Stimulated activated CD4-positive, alpha-beta T cell treated with anti-CD3 and anti-CD28 coated beads, Interleukin-1b, Interleukin-23, amount 100 ng/mL, for 48 hours (primary cell): ENCODE data around the gene GALNT15.

Source experiments
- DNase-seq: peaks from one replicate; pipeline ENCODE4 v3.0.0-alpha.2; 2020

GALNT15 gene, protein sequence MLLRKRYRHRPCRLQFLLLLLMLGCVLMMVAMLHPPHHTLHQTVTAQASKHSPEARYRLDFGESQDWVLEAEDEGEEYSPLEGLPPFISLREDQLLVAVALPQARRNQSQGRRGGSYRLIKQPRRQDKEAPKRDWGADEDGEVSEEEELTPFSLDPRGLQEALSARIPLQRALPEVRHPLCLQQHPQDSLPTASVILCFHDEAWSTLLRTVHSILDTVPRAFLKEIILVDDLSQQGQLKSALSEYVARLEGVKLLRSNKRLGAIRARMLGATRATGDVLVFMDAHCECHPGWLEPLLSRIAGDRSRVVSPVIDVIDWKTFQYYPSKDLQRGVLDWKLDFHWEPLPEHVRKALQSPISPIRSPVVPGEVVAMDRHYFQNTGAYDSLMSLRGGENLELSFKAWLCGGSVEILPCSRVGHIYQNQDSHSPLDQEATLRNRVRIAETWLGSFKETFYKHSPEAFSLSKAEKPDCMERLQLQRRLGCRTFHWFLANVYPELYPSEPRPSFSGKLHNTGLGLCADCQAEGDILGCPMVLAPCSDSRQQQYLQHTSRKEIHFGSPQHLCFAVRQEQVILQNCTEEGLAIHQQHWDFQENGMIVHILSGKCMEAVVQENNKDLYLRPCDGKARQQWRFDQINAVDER

DNA sequence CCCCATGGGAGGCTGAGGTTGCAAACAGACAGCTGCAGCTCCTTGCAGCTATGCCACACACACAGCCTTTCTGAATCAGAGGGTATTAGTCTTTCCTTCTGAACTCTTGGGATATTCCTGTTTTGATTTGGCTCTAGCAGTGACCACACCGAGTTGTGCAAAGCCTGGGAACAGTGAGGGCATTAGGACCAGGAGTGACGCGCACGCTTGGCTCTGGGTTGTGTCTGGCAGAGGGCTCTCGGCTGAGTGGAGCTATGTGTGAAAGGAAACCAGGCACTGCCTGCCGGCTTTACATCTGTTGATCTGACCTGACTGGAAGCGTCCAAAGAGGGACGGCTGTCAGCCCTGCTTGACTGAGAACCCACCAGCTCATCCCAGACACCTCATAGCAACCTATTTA is at the start of gene GALNT15:
TSS of gene GALNT15 (plus strand) at position 292 of the 400 bp plus-strand sequence. CDS start 472 bp downstream, outside the sequence.
- no peak for DNase-seq

DNA sequence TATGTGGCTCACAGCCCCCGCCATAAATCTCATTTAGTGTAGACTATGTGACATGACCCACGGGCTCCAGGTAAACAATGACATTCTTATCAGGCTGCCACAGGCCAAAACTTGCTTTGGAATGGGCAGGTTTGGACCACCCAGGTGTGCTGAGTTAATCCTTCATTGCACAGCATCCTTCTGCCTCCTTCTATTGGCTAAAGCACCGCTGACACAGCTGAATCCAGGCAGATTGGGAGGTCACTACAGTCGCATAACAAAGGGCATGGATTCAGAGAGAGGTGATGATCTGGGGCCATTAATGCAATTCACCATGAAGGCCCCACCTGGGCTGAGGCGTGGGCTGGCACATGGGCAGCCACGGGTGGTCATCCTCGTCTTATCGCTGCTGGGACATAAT is 47.8 kb upstream of the GALNT15 start:
- DNase-seq = no peak

DNA sequence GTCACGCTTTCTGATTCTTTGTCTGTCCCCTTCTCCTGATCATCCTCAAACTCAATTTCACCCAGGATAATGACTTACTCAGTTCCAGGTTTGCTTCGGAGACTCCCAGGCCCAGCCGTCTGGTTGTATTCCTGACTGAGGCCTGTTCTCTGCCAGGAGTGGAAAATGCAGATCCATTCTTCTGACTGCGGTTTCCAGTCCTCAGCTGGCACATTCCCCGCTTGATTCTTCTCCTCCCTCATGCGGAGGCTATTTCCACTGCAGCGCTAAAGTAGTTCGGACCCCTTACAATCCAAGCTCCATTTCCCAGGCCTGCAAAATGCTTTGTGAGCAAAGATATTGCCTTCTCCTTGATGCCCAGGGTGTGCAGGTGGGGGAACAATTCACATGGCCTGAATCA is 47.2 kb upstream of the GALNT15 start:
- no peak for DNase-seq

DNA sequence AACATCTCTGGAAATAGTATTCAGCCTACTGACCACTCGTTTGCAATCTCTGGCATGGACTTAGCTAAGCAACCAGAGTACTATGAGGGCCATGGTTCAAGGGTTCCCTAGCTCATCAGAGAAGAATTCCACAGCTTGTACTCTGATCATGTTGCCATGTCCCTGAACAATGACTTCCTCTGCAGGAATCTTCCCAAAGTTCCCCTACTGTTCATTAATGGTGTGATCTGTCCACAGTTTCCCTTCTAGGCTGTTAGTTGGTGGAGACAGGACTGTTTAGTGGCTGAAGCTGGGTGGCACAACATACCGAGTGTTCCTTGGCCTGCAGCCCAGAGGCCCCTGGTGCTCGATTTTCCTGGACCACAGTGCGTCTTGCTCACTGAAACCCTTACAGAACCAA is 44.4 kb upstream of the GALNT15 start:
- no peak for DNase-seq

DNA sequence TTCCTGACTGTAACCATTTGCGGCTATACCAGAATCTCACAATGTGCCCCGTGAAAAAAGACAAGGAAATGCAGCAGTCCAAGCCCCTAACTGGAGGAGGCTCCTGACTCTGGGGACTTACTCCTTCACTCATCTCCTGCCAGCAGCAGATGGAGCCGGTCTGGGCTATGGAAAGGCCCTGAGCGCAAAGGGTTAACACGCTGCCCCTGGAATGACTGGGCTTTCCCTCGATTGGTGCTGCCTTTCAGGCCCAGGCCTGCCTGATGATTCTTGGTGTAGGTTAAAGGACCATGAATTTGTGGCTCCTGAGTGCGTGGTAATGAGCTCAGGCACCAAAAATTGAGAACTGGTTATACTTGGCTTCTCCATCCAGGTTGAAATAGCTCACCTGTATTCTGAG is 42.3 kb upstream of the GALNT15 start:
- DNase-seq = no peak

DNA sequence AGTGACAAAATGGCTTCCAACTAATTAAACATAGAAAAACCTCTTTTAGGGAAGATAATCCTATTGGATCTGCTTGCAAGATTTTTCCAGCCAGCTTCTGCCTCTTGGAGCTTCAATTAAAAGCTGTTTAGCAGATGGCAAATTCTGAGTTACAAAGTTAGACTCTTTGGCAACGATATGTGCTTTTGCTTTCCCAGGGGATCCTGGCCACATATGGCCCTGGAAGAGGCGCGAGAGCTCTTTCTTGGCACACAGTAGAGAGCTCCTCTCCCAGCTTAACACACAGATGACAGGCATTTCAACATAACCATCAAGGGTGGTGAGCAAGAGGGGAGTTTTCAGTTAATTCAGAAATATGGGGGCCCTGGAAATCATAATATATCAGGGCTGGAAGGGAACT is 41.6 kb upstream of the GALNT15 start:
- DNase-seq = no peak

DNA sequence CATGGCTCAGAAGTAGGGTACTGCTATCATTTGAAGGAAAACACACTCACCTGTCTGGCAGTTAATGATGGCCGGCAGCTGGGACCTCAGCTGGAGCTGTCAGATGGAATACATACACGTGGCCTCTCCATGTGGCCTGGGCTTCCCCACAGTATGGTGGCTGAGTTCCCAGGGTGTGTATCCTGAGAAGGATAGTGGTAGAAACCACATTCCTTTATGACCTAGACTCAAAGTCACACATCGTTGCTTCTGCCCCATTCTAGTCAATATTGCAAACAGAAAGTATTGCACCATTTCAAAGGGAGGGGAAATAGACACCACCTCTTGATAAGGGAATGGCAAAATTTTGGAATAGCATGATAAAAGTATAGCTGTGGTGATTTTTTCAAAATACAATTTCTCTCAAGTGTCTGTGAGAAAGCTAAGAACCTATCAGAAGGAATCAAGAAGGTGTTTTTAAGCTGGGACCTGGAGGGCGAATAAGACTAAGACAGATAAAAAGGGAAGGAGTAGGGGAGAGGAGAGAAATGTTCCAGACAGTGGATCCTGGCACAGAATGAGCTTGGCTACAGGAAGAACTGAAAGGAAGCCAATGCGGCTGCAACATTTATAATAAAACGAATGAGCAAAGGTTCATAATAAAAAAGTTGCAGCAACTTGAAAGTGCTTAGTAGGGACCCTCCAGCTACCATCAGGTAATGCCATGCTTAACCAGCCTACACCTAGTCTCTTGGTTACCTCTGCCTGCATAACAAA is 40.1 kb upstream of the GALNT15 start:
- DNase-seq = no peak

DNA sequence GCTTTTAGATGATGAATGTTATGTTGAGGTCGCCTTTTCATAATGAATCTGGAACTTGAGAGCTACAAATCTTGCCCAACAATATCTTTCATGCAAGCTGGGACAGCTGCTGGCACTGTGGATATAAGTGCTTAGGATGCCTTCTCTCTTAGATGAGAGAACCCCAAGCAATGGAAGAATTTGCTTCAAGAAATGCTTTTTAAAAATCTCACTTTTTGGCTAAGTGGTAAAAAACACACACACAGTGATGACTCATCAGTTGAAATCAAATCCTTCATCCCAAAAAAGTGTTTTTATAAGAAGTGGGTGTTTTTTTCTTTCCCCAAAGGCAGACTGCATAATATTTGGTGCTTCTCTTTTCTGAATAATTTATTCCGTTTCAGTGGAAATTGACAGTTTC is 38.4 kb upstream of the GALNT15 start:
- no peak for DNase-seq

DNA sequence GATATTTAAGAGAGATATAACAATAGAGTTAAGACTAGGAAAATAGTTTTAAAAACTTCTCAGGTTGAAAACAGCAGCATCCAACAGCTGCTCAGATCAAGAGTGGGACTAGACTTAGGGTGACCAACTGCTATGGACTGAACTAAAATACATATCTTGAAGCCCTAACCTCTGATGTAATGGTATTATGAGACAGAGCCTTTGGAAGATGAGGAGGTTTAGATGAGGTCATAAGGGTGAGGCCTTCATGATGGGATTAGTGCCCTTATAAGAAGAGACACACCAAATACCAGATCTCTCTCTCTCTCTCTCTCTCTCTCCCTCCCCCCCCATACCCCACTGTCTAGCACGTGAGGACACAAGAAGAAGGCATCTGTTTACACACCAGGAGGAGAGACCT is 37.4 kb upstream of the GALNT15 start:
- DNase-seq = no peak

DNA sequence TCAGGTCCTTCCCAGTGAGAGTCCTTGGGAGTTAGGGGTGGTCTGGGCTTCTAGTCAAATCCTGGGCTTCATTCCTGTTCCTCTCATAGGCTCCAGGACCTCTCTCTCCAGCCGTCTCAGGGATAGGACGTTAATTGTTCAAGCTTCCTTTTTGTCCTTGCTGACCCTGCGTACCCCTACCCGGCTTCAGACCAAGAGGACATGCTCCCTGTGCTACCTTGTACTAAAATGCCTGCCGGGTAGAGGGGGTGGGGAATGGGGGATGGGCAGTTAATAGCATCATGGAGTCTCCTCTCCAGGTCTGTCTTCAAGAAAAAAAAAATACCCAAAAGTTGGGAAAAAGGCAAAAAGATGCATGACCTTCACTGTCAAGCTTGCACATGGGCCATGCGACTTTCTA is 36.5 kb upstream of the GALNT15 start:
- DNase-seq = no peak

DNA sequence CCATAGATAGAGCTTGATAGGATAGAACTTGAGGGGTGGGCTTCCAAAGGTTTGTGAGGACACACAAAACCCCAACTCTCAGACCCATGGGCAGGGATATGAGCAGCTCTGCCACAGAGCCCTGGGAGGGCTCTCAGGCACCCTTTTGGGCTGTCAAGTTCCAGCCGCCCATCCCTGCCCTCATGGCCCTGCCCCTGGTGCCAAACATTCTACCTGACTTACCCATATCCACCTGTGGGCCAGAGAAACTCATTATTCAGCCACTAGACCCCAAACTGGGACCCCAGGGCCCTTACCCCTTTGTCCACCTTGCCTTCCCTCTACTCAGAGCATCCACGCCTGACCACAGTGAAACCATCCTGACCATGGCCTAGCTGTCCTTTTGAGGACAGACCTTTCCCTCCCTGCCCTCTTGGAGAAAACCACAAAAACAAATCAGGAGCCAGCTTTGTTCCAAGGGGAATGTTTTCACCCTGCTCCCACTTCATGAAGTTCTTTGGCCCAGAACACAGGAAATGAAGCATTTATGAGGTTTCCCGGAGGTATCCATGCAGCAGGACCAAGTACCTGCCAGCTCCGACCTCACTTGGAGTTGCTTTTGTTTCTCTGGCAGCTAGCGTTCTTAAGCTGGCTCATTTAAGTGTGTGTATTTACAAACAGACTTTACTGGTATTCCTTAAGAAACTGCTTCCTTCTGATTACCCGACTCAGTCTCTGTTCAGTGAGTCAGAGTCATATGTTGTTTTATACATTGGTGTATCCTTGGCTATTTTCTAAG is 34.2 kb upstream of the GALNT15 start:
- DNase-seq = no peak

DNA sequence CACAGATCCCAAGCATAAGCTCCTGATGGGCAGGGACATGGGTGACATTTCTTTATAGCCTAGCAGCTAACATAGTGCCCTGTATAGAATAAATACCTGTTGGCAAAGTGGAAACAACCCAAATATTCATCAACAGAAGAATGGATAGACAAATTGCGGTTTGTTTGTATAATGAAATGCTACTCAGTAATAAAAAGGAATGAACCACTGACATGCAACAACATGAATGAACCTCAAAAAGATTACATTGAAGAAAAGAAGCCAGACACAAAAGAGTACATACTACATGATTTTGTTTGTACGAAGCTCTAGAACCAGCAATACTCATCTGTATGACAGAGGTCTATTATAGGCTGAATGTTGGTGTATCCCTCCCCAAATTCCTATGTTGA is 33.6 kb upstream of the GALNT15 start:
- DNase-seq = no peak

DNA sequence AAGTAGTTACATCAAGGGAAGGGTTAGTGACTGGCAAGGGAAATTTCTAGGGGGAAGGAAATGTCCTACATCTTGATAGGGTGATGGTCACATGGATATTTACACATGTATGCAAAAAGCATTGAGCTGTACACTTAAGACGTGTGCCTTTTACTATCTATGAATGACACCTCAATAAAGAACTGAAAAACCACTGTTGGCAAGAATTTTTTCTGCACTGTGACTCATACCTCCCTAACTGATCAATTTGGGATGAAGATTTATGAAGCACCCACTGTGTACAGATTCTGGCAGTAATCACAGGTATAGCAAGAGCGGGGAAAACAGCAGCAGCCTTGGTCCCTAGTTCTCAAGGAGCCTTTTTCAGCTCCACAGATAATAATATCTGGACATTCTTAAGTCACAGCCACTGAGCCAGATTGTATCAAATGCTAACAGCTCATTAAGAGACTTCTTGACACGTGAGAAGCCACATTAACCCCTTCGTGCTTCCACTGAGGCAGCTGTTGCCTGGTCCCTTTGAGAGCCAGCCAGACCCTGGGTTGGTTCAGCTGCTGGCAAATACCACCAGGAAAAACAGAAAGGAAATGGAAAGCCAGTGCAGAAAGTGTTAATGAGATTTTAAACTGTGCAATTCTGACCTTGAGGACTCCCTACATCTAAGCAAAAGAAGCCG is 32.0 kb upstream of the GALNT15 start:
- DNase-seq = no peak

DNA sequence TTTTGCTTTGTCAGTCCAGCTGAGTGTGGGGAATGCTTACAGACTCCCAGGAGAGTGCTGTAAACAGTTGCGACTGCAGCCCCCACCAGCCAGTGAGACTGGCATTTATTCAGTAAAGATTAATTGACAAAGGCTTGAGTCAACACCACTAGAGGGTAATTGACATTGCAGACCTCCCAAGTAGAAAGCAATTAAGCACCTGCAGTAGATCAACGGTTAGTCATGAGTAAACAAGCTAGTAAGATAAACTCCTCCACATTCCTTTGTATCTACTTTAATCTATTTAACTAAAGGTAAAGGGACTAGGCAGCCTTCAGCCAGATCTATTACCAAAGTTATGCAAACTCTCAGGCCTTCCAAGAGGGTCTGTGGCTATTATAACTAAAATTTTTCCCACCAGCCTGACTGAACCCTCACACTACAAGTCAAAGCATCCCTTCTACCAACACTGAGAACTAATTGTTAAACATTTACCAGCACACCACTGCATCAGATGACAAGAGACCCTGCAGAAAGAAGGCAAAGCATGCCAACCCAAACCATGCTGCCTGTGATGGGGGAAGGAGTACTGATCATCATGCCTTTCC is 30.5 kb upstream of the GALNT15 start:
- DNase-seq = no peak

DNA sequence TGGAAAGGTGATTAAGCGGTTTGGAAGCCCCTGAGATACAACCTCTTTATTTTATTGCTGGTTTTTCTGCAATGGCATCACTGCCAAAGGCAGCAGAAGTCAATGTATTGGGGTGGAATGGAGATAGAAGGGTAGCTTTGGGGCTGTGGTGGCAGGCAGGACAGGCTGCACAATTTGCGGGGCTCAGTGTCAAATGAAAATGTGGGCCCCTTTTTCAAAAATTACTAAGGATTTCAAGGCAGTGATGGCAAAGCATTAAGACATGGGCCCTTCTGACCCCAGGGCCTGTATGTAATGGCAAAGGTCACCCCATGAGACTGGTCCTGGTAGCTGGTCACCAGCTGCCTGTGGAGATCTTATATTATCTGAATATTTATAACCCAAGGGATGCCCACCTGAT is 29.3 kb upstream of the GALNT15 start:
- DNase-seq = no peak

DNA sequence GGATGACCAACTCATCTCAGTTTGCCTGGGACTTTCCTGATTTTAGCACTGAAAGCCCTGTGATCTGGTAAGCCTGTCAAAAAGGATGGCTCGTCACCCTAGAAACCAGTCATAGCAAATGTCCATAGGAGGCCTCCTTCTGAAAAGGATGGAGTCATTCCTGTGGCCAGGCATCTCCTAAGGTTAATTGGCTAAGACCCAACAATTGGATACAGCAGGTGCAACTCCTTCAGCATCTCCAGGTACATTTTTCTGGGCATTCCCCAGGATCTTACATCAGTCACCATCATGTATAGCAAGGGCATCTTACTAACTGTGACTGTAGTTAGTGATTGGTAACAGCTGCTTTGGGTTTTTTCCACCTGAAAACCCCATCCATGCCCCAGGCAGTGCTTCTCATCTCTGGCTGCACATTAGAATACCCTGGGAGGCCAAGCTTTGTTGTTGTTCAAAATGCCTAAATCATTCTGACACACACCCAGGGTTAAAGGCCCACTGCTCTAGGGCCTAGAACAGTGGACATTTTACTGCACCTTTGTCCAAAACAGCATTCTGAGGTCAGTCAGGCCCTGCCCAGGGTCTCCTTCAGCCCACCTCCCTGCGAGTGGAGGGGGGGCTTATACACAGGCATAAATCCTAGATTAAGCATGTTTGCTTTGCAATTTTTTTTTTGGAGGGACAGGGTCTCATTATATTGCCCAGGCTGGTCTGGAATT is 28.3 kb upstream of the GALNT15 start:
- no peak for DNase-seq

DNA sequence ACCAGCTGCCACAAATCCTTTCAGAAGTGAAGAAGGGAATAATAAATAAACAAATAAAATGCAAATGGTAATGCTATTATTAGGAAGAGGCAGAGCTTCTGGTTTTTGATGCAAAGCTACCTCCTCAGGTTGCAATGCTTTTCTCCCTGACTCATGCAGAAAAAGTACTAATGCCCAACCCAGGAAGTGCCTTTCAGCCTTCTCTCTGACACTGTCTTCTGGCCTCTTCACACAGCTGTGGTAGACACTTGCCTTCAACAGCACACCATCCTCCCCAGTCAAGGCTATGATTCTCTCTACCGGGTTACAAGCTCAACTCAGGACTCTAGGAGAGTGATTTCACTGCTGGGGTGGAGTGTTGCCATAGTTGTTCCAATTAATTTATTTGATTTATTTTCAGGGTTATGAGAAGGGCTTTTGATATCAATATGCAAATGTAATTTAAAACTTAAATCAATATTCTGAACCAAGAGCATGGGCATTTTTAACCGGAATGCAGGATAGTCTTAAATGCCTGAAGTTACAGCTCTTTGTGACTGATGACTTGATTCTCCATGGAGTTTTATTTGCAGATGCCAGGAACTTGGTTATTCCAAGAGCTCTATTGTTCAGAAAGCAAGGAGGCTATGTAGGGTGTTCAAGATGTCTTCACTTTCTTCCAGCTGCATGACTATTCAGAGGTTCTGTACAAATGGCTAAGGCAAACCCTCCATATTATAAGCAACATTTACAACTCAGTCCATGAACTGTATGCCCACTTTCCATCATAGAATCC is 27.1 kb upstream of the GALNT15 start:
- DNase-seq = no peak

DNA sequence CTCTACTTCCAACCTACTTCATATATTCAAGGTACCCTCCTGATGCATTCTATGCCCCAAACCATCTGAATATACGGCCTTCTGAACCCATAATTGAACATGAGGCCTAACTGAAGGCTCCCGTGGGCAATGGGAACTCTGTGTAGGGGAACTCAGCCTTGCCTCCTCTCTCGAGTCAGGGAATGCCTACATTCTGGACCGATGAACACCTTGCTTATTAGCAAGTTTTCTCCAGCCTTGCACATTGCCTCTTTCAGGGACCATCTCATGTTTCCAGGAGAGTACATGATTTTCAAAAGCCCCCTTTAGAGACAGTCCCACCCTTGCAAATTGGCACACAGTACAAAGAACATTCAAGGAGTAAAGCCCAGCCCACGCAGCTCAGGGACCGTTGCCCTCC is 26.3 kb upstream of the GALNT15 start:
- DNase-seq = no peak

DNA sequence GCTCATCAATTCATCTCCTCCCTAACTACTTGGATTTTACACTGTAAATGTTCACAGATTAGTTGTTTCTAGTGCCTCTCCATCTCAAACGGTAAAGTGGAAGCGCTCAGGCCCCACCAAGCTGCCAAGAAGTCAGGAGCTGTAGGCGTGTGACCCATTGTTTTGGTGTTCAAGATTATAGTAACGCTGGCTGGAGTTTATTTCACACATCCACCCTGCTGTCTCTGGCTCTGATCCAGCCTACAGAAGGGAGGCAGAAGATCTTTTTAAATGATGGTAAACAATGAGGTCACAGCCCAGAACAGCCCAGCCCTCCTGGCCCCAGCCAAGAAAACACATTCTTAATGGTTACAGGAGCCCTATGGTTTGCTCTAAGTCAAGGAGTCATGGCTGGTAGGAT is 25.7 kb upstream of the GALNT15 start:
- no peak for DNase-seq

DNA sequence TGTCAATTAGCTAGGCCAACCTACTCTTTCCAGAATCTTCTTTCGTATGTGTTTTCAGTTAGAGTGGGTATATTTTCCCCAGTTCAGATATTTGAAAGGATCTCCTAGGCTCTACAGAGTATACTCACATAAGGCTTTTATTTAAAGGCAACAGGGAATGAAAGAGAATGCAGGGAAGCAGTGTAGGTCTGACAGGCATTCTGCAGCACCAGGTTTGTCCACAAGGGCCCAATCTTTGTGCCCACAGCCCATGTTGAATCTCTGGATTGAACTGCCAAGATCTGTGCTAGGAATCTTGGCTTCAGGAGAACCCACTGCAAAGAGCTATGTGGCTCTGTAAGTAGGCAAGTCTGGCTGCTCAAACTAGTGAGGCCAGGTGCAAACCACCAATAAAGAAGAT is 24.2 kb upstream of the GALNT15 start:
- no peak for DNase-seq

DNA sequence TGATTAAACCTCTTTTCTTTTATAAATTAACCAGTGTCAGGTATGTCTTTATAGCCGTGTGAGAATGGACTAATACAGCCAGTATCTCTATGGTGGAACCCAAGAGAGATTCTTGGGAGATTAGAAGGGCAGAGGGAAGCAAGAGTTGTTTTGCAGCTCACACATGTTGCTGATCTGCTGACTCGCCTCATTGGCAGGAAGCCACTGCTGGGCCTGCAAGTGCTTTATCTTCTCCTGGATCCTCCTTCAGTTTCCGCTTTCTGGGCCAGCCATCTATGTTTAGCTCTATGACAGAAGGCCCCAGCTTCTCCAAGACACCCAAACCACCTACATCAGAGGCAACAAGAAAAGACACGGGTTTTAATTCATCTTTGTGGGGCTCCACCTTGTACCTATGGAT is 23.4 kb upstream of the GALNT15 start:
- DNase-seq = no peak
